ENCODE data around the gene ASCL3.

DNA sequence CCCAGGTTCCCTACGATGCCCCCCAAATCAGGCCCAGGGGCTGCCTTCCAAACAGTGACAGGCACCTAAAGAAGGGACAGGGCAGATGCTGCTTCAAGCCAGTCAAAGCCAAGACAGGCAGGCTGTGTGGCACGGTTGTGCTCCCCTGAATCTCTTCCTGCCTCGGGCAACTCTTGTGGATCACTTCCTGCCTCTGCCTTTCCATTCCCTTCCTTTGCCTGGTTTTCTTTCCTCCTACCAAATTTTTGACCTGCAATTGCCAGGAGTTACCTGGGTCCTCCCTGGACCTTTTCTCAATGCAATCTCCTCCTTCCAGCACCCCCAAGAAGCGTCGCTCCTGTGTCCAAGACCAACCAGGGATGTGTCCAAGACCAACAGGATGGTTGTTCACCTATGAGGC is 15.6 kb downstream of the ASCL3 start:
- TF ChIP-seq, protein P1, sequence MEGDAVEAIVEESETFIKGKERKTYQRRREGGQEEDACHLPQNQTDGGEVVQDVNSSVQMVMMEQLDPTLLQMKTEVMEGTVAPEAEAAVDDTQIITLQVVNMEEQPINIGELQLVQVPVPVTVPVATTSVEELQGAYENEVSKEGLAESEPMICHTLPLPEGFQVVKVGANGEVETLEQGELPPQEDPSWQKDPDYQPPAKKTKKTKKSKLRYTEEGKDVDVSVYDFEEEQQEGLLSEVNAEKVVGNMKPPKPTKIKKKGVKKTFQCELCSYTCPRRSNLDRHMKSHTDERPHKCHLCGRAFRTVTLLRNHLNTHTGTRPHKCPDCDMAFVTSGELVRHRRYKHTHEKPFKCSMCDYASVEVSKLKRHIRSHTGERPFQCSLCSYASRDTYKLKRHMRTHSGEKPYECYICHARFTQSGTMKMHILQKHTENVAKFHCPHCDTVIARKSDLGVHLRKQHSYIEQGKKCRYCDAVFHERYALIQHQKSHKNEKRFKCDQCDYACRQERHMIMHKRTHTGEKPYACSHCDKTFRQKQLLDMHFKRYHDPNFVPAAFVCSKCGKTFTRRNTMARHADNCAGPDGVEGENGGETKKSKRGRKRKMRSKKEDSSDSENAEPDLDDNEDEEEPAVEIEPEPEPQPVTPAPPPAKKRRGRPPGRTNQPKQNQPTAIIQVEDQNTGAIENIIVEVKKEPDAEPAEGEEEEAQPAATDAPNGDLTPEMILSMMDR (IDR thresholded peaks at IDR 0.05): no peak
- TF ChIP-seq POLR2A (IDR thresholded peaks at IDR 0.05): no peak

Data from thyroid gland (tissue), 4 donors.